NOMO-1 (cell line): ENCODE results near the gene RALGAPB.

Source experiments
- DNase-seq, 2 experiments: peaks; one replicate each; lab custom pipeline; 2025; ENCODE audit not compliant: unreplicated experiment in 2 of 2; lab: John Stamatoyannopoulos, UW

The RALGAPB gene

DNA sequence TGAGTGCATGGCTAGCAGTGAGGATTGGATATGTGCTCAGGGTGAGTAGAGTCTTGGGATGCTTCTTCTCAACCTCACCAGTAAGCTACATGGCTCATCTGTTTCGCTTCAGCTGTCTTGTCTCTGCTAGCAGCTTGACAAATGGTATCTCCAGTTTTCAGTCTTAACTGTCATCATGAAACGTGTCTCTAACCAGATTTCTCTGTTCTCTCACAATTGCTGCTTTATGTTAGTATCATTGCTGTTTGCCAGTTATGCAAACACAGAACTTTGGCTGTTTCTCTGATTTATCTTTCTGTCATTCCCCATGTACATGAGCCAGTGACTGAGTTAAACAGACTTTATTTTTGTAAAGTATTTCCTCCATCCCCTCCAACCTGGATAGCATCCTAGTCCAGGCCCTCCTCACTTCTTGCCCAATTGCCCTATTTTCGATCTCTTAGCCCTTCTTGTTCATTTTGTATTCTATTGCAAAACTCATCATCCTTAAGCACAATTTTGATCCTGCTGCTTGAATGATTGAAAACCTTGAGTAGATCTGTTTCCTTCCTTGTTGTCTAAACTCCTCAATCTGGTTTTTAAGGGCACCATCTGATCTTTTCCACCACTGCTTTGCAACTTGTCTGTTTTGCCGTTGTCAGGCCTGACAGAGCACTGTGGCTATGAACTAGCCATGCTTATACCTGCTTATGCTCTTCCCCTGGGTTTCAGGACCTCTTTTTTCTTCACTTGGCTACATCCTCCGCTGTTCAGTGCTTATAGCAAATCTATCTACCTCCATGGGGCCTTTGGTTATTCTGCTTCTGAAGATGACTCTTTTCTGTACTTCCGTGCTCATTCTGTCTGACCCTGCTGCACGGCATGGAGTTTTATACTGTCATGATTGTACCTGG is 70.6 kb downstream of the RALGAPB start:
- DNase-seq: no peak

DNA sequence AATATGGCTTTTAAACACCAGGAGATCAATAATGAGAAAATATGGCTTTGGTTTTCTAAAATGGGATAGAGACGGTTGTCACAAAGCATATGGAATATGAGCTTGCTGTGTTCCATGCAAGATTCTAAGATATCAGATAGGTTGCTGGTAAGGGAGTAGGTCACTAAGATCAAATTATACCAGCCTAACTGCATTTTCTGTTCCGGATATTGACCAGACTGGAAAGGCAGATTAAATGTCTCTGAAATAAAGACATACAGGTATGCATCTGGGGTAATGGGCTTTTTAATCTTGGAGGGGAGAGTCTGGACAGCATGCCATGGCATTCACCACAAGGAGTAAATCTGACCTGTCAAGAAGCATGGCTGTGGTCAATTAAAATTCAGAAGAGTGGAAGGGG is 73.1 kb downstream of the RALGAPB start:
- DNase-seq: no peak

DNA sequence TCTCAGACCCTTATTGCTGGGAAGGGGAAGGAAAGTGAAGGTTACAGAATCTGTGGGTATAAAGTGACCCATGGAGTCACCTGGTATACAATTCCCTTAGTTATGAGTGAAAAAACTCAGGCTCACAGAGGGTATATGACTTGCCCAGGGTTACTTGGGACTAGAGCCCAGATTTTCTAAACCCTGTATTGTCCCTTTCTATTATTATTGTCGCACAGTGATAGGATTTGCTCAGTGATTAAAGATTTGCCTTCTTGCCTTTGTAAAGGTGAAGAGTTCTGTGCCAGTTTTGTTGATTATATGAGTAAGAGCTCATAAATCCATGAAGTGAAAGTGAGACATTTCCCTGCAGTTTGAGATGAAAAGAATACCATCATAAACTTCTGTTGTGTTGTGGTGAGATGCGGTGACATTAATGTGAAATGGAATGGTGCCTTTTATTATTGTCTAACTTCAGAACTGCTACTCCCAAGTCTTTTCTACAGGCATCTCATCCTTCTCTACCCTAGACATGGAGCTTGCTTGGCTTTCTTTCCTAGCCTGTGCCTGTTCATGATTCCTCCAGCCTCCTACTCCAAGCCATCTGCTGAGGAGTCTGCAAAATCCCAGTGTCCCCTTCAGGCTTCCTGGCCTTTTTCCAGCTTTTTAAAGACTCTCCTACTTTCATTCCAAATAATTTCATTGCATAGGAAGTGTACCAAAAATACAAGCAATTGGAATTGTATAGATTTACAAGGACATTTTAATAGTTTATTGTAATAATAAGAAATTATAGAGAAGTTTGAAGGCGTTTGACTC is 74.8 kb downstream of the RALGAPB start:
- no peak for DNase-seq

DNA sequence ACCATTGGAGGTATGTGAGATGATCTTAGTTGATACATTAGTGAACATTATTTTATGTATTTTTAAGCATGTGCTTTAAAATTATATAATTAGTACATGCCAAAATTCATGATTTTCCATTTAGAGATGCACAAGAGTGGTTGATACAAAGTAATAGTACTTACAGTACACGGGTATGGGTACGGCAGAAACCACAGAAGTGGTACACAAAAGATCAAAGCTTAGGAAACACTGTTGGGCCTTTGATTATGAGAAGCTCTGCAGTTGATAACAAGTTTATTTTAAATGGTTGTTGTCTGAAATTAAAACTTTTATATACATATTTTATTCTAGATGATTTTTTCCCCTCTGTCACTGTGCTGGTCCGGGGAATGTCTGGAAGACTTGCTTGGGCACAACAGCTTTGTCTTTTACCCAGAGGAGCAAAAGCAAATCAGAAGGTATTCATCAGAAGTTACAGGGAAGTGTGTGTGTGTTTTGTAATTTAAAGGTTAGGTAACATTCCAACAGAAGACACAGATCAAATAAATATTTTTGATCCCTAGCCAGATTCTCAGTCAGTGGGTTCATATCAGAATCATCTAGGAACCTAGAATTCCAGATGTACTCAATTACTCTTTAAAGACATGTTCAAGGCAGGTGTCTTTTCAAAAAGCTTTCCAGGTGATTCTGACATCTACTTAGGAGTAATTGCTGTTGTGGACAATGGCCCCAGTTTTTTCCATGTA is 75.9 kb downstream of the RALGAPB start:
- no peak for DNase-seq

DNA sequence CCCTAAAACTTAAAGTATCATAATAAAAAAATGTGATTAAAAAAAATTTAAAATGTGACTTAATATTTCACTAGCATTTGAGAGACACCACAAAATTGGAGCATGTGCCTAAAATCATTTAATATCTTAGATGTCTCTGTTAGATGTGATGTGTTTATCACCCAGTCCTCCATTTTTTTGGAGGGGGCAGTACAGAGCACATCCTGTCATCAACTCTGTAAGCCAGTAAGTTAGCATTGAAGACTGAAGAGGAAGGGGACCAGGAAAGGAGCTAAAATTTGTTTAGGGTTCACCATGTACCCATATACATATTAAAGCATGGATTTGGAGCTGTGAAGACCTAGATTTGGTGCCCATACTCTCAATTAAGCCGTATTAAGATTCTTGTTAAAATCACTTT is 77.6 kb downstream of the RALGAPB start:
- no peak for DNase-seq

DNA sequence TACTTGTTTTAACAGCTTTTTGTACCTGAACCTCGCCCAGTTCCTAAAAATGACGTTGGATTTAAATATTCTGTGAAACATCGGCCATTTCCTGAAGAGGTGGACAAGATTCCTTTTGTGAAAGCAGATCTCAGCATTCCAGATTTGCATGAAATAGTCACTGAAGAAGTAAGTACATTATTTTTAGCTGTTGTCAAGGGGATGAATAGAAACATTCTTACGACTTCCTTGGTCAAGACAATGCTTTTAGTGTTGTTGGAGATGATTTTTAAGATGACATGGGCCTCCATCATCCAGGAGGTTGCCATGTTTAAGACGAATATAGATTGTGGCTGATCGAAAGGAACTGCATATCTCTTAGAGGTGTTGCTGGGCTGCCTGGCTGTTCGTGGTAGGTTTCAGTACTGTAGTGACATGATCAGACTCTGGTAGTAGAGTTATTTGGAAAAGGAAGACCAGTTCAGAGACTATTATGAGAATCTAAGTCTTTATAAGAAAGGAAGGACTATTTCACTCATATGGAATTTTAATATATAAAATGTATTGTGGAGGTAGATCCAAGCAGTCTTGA is 78.5 kb downstream of the RALGAPB start:
- no peak for DNase-seq

DNA sequence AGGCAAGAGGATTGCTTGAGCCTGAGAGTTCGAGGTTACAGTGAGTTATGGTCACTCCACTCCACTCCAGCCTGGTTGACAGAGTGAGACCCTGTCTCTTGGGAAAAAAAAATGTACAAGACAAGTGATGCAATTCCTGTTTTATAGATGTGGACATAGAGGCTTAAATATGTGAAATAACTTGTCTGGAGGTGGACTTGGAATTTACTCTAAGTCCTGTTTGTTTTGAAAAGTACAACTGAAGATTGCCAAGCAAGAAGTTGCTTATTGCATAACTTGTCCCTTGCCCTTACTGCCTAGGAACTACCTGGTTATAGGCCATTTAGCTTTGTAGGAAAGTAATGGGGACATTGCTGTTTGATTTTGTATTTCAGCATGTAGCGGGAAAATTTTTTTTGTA is 82.3 kb downstream of the RALGAPB start:
- DNase-seq: no peak

DNA sequence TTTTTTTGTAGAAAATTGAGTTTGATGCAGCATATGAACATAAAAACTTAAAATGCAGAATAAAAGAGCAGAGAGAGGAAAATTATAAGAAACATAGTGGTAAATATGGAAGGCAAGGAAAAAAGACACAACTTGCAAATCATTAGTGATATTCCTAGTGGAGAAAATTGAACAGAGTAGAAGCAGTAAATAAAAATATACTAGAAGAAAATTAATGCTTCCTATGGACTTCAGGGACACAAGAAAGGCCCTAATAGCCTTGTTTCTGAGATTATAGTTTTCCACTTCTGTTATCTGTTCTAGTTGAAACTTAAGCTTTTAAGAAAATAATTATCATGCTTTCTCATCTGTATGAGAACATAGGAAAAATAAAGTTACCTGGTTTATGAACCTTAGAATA is 82.8 kb downstream of the RALGAPB start:
- DNase-seq: no peak

DNA sequence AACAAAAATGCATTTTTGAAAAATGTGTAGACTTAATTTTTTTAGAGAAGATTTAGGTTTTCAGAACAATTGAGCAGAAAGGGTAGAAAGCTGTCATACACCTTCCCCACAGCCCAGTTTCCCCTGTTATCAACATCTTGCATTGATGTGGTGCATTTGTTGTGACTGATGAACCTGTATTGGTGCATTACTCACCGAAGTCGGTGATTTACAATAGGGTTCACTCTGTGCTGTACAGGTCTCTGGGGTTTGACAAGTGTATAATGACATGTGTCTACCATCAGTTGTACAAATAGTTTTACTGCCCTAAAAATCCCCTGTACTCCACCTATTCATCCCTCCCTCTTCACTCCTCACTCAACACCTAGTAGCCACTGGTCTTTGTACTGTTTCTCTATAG is 84.5 kb downstream of the RALGAPB start:
- DNase-seq: no peak

DNA sequence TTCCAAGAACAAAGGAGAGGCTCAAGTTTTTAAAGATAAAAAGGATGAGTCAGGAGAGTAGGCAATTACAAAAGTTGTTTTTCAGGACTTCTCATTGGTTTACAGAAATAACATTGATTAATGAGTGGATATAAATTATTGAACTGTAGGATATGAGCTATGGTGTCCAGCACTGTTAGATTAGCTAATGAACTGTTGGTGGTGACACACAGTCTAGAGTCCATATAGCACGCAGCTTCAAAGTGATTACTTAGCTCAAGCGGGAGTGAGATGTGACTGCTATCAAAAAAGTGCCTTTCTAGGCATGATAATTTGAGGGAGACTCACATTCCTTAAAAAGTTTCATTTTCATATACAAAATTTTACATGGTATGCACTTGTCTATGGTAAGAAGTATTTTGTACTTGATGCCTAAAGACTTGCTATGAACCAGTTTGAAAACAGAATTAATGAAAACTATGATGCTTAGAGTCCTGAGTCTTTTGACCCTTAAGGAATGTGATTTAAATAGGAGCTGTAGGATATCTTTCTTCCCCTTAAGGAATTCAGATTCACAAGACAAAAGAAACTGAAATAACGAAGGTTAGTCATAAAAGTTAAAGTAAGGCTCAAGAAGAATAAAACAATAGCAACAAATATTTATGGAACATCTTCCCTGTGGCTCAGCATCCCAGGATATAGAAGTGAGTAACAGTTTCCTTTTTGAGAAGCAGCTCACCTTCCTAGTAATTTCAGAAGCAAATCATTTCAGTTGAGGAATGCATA is 86.1 kb downstream of the RALGAPB start:
- no peak for DNase-seq

DNA sequence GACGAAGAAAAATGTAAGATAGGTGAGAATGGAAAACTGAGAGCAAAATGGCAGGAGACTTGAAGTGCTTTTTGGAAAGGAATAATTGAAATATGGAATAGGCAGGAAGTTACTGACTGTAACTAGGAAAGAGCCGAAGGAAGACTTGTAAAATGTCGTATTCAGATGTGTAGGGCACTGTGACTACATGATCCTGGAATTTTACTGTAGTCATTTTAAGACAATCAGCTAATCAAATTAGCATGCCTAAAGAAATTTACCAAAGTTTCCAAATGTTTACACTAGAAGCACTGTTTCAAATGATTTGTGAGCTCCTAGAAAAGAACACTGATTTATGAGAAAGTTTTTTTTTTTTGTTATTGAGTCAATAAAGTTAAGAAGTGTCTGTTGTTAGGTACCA is 87.1 kb downstream of the RALGAPB start:
- no peak for DNase-seq

DNA sequence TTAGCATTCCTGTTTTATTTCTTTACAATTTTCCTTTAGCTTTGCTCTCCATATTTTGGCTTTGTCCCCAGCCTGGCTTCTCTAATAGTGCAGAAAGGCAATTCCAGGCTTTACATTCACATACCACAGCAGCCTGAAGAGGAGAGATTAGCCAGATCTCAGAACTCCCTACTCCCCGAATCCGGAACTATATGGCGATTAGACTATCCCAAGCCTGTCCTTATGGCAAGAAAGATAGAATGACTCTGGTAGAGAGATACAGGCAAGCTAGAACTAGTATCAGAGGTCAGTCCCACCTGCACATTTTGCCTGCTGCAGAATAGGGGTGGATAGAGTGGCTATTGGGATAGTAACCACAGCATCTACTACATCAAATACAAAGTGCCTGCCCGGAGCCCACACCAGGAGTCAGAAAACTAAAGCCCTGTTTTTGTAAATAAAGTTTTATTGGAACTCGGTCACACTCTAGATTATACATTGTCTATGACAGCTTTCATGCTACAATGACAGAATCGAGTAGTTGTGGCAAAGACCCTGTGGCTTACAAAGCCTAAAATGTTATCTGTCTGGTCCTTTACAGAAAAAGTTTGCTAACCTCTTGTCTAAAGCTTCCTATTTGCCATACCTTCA is 91.3 kb downstream of the RALGAPB start:
- DNase-seq: no peak

DNA sequence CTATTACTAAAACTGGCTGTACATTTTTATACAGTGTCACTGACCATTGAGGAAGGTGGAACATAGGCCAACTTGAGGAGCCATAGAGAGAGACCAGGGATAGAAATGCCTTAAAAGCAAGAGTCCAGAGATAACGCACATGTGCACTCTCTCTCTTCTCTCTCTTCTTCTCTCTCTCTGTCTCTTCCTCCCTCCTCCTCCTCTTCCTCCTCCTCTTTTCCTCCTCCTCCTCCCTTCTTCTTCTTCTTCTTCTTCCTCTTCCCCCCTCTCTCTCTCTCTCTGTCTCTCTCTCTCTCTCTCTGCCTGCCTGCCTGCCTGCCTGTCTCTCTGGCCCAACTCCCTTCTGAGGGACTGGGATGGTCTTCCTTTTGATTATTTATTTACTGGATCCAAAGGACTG is 92.0 kb downstream of the RALGAPB start:
- no peak for DNase-seq

DNA sequence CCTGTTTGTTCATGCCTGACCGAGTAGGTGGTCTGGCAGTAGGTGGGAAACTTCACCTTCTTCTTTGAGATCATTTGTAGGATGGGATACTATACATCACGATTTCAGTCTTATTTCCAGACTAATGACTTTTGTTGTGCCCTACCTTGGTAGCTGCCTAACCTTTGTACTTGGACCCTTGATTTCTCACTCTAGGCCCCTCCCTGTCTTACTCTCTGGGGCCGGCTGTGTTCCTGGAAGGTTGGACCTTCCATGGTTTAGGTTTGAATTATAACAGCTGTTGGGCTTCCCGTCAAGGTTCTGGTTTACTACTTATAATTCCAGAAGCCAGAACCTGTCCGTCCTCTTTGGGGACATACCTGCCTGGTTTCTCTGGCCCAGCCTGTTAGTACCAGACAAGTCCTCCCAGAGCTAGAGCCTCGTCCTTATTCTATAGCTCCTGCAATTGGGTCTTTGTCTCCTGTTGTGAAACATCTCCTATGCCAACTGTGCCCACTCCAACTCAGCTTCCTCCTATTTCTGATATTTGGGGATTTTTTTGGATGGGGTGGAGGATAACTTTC is 93.5 kb downstream of the RALGAPB start:
- DNase-seq: no peak

DNA sequence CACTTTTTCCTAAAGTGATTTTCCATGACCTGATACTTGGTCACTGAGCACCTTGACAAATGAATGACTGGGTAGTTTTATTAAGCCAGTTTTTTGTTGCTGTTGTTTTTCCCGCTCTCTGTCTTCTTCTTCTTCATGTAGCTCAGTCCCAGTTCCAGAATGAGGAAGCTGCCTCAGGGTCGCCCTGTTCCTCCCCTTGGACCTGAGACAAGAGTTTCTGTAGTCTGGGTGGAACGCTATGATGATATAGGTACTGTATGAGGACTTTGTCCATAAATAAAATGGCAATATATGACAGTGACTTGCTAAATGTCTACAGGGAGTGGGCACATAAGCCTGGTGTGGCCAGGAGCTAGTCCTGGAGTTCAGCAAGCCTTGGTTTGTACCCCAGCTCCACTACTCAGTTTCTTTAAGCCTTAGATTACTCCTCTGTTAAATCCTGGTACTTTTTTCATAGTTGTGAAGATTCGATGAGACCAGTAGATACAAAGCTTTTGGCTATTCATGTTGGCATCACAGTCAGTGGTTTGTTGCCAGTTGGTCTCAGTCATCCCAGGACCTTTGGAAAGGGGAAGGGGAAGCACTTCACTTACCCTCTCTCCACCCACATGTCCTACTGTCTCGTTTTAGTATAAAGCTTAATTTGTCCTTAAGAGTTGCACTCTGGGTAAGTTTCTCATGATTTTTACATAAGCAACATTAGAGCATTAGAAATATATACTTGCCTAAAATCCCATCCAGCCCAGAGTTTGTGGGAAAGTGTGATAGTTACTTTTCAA is 97.3 kb downstream of the RALGAPB start:
- no peak for DNase-seq

DNA sequence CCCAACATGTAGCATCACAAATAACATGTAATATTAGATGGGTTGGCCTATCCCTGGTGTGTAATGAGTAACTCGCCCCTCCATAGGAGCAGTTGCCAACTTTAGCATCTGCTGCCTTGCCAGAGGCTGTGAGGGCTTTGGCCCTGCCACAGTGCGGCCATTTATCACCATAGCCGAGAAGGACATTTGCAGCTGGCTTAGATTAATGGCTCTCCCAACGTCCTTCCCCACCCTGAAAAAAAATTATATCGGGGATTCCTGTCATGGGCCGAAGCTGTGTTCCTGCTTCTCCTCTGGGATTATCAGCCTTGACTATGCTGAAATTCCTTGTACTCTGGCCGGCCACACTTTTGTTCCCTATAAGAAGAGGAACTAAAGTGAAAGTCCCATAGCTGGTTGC is 100.8 kb downstream of the RALGAPB start:
- no peak for DNase-seq

DNA sequence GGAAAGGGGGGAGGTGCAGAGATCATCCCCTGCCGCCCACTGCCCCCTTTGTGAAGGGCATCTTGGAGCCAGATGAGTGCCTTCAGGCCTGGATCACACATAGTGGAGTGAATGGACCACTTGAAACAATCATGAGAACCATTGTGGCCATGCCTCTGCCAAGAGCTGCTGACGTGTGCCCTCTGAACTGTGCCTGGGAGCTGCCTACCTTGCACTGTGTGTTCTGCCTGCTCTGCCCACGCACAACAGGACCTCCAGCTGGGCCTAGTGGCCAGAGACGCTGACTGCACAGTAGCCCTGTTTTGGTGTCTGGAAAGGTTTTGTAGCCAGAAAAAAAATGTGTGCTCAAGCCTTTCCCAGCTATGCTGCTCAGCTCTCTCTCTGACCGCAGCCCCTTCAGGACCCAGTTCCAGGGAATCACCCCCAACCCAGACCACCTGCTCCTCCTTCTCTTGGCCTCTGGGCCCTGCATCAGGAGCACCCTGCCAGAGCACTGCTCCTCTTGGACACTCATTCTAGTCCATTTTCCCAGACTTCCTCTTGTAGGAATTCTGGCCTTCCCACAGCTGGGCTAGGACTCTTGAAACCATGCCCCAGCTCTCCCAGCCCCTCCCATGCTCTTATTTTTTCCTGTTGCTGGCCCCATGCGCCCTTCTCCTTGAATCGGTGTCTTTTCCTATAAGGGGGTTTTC is 106.7 kb downstream of the RALGAPB start:
- no peak for DNase-seq

DNA sequence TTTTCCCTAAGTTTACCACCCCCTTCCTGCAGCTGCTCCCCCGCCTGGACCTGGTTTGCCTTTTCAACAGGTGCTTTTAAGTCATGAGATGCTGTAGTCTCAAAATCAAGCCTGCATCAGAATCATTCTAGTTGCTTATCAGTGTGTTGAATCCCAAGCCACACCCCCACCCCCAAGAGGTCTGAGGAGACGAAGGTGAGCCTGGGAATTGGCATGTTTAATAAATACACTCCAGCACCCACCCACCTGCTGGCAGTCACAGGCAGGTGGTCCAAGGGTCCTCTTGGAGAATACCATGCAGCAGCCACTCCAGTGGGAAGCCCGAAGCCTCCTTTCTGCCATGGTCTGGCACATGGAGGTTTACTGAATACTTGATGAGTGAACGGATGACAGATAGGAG is 107.3 kb downstream of the RALGAPB start:
- DNase-seq: no peak
